IgD-negative memory B cell (primary cell): Measurements from ENCODE around the gene MGARP. TPM values are rescaled to one million over a fixed set of nuclear protein-coding genes. Genes with fewer than 3 reads are reported as not detected.
"Not testable (repeated sequence)": the region's sequence is repeated elsewhere in the genome, so short reads cannot be mapped to it uniquely, and the experiment has no call there.

Source experiments
- H3K27ac Mint-ChIP-seq, 3 donors: one replicate each; pipeline ENCODE4 v1.8.0; 2020 to 2022; ENCODE audit warnings: mild to moderate bottlenecking in 3 of 3, mixed read lengths in 3 of 3, moderate library complexity in 1 of 3
- H3K27me3 Mint-ChIP-seq: one replicate; pipeline ENCODE4 v1.8.0; 2021; ENCODE audit warnings: mixed read lengths
- H3K36me3 Mint-ChIP-seq: one replicate; pipeline ENCODE4 v1.8.0; 2020; ENCODE audit warnings: mild to moderate bottlenecking, mixed read lengths
- H3K4me1 Mint-ChIP-seq, 3 donors: one replicate each; pipeline ENCODE4 v1.8.0; 2020 to 2022; ENCODE audit warnings: mixed read lengths in 3 of 3, mild to moderate bottlenecking in 1 of 3
- H3K4me3 Mint-ChIP-seq, 4 donors: one replicate each; pipeline ENCODE4 v1.8.0; 2020 to 2022; ENCODE audit warnings: mild to moderate bottlenecking in 4 of 4, mixed read lengths in 4 of 4, moderate library complexity in 3 of 4
- H3K9me3 Mint-ChIP-seq, 3 donors: one replicate each; pipeline ENCODE4 v1.8.0; 2020 to 2021; ENCODE audit warnings: mixed read lengths in 3 of 3, mild to moderate bottlenecking in 1 of 3
- polyA plus RNA-seq: library from polyadenylated mRNA; unstranded; fragments of 300-500 nt; fragmentation: Illumina TruSeq; gene quantifications from one replicate; pipeline ENCODE4 v1.2.3, GENCODE V29; 2021

Gene MGARP
- 0.19 TPM for polyA plus RNA-seq

GRCh38 chr4:139279760-139280620, at the start of gene MGARP:
MGARP (minus strand) TSS chr4:139280225; CDS start chr4:139280158, 67 bp downstream.
- Mint-ChIP-seq H3K4me3 (peak within 1 kb of the TSS; percentile 48 to 89 (median 80)), H3K9me3 (peaks cover 0 to 5% (median 5%) of the 10 kb centered on the region in 3 donors), H3K36me3 (peaks cover 11% of the 10 kb centered on the region), H3K27ac (no peak within 1 kb of the TSS), H3K27me3 (peaks cover 33% of the 10 kb centered on the region), H3K4me1 (peaks cover 7 to 14% (median 11%) of the 10 kb centered on the region in 3 donors)

- Mint-ChIP-seq H3K36me3 (peaks cover 12% of the 10 kb centered on the region), H3K27ac (peak overlapping the region in 1 of 3 donors; percentile 76), H3K4me1 (peaks cover 22 to 34% (median 31%) of the 10 kb centered on the region in 3 donors), H3K9me3 (peaks cover 0 to 1% (median 0%) of the 10 kb centered on the region in 3 donors), H3K4me3 (no peak overlapping the region), H3K27me3 (no peaks in the 10 kb centered on the region)
Measured at GRCh38 chr4:139329665-139330200, 49.7 kb upstream of the MGARP start.

GRCh38 chr4:139324620-139325019, 44.6 kb upstream of the MGARP start:
- Mint-ChIP-seq H3K27ac (no peak overlapping the region), H3K9me3 (peaks cover 0 to 2% (median 1%) of the 10 kb centered on the region in 3 donors), H3K36me3 (peaks cover 12% of the 10 kb centered on the region), H3K27me3 (no peaks in the 10 kb centered on the region), H3K4me1 (peaks cover 25 to 35% (median 32%) of the 10 kb centered on the region in 3 donors), H3K4me3 (no peak overlapping the region)

- not testable (repeated sequence) for H3K27me3 Mint-ChIP-seq, H3K27ac Mint-ChIP-seq, H3K36me3 Mint-ChIP-seq, H3K9me3 Mint-ChIP-seq
- peak overlapping the region in 1 of 4 donors; percentile 72 for H3K4me3 Mint-ChIP-seq
- peaks cover 22 to 31% (median 31%) of the 10 kb centered on the region in 3 donors for H3K4me1 Mint-ChIP-seq
Measured at GRCh38 chr4:139322541-139322940, 42.5 kb upstream of the MGARP start.

GRCh38 chr4:139322070-139322469, 42.0 kb upstream of the MGARP start:
- not testable (repeated sequence) for H3K36me3 Mint-ChIP-seq, H3K27me3 Mint-ChIP-seq, H3K27ac Mint-ChIP-seq, H3K9me3 Mint-ChIP-seq
- peak overlapping the region in 1 of 4 donors; percentile 72 for H3K4me3 Mint-ChIP-seq
- peaks cover 25 to 35% (median 33%) of the 10 kb centered on the region in 3 donors for H3K4me1 Mint-ChIP-seq

- Mint-ChIP-seq H3K36me3 (peaks cover 11% of the 10 kb centered on the region), H3K27ac (no peak overlapping the region), H3K27me3 (no peaks in the 10 kb centered on the region), H3K4me3 (peak overlapping the region in 1 of 4 donors; percentile 50), H3K9me3 (peaks cover 0 to 2% (median 0%) of the 10 kb centered on the region in 3 donors), H3K4me1 (peaks cover 46 to 51% (median 48%) of the 10 kb centered on the region in 3 donors)
Measured at GRCh38 chr4:139319571-139319970, 39.5 kb upstream of the MGARP start.

GRCh38 chr4:139317635-139318034, 37.6 kb upstream of the MGARP start:
- Mint-ChIP-seq H3K27me3 (no peaks in the 10 kb centered on the region), H3K9me3 (peaks cover 0 to 2% (median 0%) of the 10 kb centered on the region in 3 donors), H3K27ac (no peak overlapping the region), H3K4me3 (no peak overlapping the region), H3K36me3 (peaks cover 11% of the 10 kb centered on the region), H3K4me1 (peaks cover 54 to 59% (median 59%) of the 10 kb centered on the region in 3 donors)

GRCh38 chr4:139316733-139317132, 36.7 kb upstream of the MGARP start:
- Mint-ChIP-seq H3K27ac (peak overlapping the region in 2 of 3 donors; percentile 64 to 92), H3K9me3 (no peaks in the 10 kb centered on the region), H3K36me3 (peaks cover 11% of the 10 kb centered on the region), H3K4me1 (peaks cover 59 to 63% (median 60%) of the 10 kb centered on the region in 3 donors), H3K27me3 (no peaks in the 10 kb centered on the region), H3K4me3 (peak overlapping the region; percentile 3 to 80 (median 27))

GRCh38 chr4:139315221-139315675, 35.2 kb upstream of the MGARP start:
- Mint-ChIP-seq H3K36me3 (peaks cover 9% of the 10 kb centered on the region), H3K27me3 (no peaks in the 10 kb centered on the region), H3K27ac (peak overlapping the region; percentile 64 to 93 (median 92)), H3K9me3 (no peaks in the 10 kb centered on the region), H3K4me3 (peak overlapping the region; percentile 45 to 90 (median 75)), H3K4me1 (peaks cover 65 to 69% (median 66%) of the 10 kb centered on the region in 3 donors)

- Mint-ChIP-seq H3K4me1 (peaks cover 62 to 65% (median 64%) of the 10 kb centered on the region in 3 donors), H3K4me3 (peak overlapping the region; percentile 43 to 90 (median 57)), H3K27me3 (no peaks in the 10 kb centered on the region), H3K9me3 (no peaks in the 10 kb centered on the region), H3K36me3 (peaks cover 5% of the 10 kb centered on the region), H3K27ac (peak overlapping the region; percentile 64 to 93 (median 92))
Measured at GRCh38 chr4:139314047-139314800, 34.2 kb upstream of the MGARP start.

- Mint-ChIP-seq H3K4me3 (peak overlapping the region in 3 of 4 donors; percentile 18 to 90 (median 88)), H3K27ac (peak overlapping the region in 2 of 3 donors; percentile 50 to 97), H3K4me1 (peaks cover 62 to 65% (median 65%) of the 10 kb centered on the region in 3 donors)
- H3K9me3 Mint-ChIP-seq, H3K36me3 Mint-ChIP-seq, H3K27me3 Mint-ChIP-seq: not testable (repeated sequence)
Measured at GRCh38 chr4:139313414-139313813, 33.4 kb upstream of the MGARP start.

- Mint-ChIP-seq H3K9me3 (no peaks in the 10 kb centered on the region), H3K36me3 (peaks cover 5% of the 10 kb centered on the region), H3K4me3 (peak overlapping the region in 3 of 4 donors; percentile 57 to 88 (median 88)), H3K27me3 (no peaks in the 10 kb centered on the region), H3K4me1 (peaks cover 61 to 63% (median 62%) of the 10 kb centered on the region in 3 donors), H3K27ac (peak overlapping the region in 2 of 3 donors; percentile 71 to 97)
Measured at GRCh38 chr4:139312552-139313332, 32.7 kb upstream of the MGARP start.

GRCh38 chr4:139311909-139312308, 31.9 kb upstream of the MGARP start:
- Mint-ChIP-seq H3K27me3 (no peaks in the 10 kb centered on the region), H3K4me1 (peaks cover 60 to 65% (median 61%) of the 10 kb centered on the region in 3 donors), H3K27ac (peak overlapping the region; percentile 35 to 97 (median 80)), H3K4me3 (peak overlapping the region in 1 of 4 donors; percentile 88), H3K9me3 (no peaks in the 10 kb centered on the region), H3K36me3 (peaks cover 2% of the 10 kb centered on the region)

- no peaks in the 10 kb centered on the region for H3K27me3 Mint-ChIP-seq
- peaks cover 2% of the 10 kb centered on the region for H3K36me3 Mint-ChIP-seq
- peaks cover 0 to 3% (median 1%) of the 10 kb centered on the region in 3 donors for H3K9me3 Mint-ChIP-seq
- peaks cover 33 to 50% (median 42%) of the 10 kb centered on the region in 3 donors for H3K4me1 Mint-ChIP-seq
- peak overlapping the region in 2 of 3 donors; percentile 74 to 86 for H3K27ac Mint-ChIP-seq
- peak overlapping the region in 3 of 4 donors; percentile 33 to 72 (median 53) for H3K4me3 Mint-ChIP-seq
Measured at GRCh38 chr4:139304920-139305319, 24.9 kb upstream of the MGARP start.
